ENCODE data around the gene ELOVL1.

The ELOVL1 gene

DNA sequence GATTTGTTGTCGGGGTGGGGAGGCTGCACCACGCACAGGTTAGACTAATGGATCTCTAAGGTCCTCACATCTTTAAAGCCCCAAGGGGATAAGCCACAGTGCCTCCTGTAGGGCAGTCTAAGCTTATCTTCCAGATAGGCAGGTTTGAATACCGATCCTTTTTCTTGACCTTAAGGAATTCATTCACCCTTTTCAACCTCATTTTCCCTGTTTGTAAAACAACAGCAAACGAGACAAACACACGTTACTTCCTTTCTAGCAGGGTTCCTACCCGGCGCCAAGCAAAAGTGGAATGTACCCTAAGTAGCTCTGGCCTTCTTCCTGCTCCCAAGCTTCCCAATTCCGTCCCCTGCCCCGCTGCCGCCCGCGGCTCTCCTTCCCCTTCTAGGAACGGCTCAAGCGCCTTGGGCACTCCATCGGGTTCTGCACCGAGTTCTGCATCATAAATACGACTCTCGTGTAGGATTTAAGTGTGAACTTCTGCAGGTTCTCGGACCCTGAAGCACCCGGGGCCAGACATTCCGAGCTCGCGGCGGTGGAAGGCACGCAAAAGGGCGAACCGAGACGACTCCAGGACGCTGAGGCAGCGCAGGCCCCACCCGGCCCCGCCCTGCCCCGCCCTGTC, 9.6 kb downstream of the ELOVL1 start:
- in situ Hi-C loops (cut with MboI; ENCODE audit: low sequenced_read_pairs): no loop called here

DNA sequence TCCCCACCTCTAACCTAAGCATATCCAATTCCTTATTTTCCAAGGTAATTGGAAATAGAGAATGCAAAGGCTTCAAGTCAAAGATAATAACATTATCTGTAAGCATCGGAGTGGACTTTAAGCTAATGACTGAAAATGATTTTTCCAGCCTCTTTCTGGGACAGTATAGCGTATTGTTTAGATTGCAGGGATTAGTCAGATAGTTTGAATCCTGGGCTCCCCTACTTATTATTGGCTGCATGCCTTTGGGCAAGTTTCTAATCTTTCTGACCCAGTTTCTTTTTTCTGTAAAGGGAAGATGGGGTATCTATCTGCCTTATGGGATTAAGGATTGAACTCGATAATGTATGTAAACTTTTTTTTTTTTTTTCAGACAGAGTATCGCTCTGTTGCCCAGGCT, 10.6 kb downstream of the ELOVL1 start:
- in situ Hi-C loops (cut with MboI; ENCODE audit: low sequenced_read_pairs): no loop called here

DNA sequence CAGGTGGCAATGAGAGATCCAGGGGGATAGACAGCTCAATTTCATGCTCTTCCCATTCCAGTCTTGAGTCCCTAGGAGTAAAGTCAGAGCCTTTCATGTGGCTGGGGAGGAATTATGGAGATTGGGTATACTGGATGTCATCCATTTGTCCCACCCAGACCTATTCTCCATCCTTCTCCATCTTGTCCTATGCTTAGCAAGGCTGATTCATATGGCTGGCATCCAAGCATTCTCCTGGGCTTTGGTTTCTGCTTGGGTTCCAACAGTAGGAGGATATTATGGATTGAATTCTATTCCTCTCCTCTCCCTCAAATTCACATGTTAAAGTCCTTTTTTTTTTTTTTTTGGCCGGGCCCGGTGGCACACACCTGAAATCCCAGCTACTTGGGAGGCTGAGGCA, 12.9 kb downstream of the ELOVL1 start:
- in situ Hi-C loops (cut with MboI; ENCODE audit: low sequenced_read_pairs): no loop called here

DNA sequence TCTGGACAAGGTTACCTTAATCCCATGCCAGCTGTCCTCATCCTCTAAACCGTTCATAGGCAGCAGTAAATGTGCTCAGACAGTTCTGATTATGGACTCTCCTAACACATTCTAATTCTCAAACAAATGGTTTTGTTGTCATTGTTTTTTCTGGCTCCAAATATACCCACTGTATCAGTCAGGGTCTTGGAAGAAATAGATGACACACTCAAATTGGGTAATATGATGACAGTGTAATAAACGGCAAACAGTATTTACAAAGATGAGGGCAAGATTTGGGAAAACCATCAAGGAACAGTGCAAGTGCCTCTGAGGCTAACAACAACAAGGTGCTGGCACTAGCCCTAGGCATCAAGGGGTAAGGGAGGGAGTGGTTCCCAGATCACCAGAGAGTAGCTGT, 13.3 kb downstream of the ELOVL1 start:
- in situ Hi-C loops (cut with MboI; ENCODE audit: low sequenced_read_pairs): no loop called here

DNA sequence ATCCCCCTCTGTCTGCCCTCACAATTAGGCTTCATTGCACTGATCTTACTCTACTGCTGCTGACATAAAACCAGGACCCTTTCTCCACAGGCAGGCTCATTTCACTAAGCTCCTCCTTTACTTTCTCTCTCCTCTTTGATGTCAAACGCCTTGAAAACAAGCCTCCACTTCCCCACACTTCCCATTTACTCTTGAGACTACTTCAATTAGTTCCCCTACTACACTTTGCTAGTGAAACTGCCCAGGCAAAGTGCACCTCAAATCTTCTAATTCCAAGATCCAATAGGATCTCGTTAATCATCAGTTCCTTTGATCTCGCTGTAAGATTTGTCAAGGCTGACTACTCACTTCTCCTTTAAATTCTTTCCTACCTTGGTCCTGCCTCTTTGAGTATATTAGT, 14.9 kb downstream of the ELOVL1 start:
- in situ Hi-C loops (cut with MboI; ENCODE audit: low sequenced_read_pairs): no loop called here

DNA sequence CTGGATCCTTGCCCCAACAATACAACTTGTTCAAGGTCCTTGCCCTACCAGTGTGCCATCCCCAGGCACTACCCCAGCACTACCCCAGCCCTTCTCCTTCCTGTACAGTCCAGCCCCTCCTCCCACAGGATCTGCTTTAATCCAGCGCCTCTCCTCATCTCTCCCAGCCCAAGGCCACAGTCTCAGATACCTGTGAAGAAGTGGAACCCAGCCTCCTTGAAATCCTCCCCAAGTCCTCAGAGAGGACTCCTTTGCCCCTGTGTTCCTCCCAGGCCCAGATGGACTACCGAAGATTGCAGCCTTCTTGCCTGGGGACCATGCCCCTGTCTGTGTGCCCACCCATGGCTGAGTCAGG, 15.5 kb downstream of the ELOVL1 start:
- in situ Hi-C loops (cut with MboI; ENCODE audit: low sequenced_read_pairs): no loop called here

DNA sequence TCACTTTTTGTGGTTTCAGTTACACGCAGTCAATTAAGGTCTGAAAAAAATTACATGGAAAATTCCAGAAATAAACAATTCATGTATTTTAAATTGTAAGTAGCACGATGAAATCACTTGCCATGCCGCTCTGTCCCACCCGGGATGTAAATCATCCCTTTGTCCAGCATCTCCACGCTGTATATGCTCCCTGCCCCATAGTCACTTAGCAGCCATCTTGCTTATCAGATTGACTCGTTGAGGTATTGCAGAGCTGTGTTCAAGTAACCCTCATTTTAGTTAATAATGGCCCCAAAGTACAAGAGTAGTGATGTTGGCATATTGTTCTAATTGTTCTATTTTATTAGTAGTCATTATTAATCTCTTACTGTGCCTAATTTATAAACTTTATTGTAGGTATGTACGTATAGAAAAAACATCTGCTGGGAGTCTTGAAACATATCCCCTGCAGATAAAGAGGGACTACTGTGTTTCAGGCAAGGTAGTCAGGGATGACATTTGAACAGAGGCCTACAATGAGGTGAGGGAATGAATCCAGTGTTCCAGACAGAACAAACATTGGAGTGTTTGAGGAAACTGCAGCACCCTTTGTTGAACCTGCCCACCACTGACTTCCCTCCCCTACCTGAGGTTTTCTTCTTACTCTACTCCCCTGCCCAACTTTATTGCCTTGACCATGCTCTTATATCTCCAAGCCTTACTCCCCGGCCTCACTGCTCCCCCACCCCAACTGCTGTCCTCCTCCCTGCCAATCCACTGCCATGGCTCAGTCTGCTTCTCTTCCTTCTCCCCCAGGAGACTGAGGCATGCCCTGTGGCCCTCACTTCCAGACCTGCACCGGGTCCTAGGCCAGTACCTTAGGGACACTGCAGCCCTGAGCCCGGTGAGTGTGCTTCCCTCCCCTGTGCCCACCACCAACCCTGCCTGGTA, 16.1 kb downstream of the ELOVL1 start:
- in situ Hi-C loops (cut with MboI; ENCODE audit: low sequenced_read_pairs): no loop called here

DNA sequence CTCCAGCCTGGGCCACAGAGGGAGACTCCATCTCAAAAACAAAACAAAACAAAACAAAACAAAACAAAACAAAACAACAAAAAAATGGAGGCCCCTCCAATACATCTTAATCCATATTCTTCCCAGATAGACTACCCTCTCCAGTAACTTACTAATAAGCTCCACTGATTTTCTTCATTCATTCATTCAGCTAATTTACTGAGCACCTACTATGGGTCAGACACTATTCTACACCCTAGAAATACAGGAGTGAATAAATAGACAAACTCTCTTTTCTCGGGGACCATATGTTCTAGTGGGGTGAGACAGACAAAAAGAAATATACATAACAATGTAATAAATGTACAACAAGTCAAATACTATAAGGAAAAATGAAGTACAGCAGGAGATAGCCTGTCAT, 16.8 kb downstream of the ELOVL1 start:
- in situ Hi-C loops (cut with MboI; ENCODE audit: low sequenced_read_pairs): no loop called here

DNA sequence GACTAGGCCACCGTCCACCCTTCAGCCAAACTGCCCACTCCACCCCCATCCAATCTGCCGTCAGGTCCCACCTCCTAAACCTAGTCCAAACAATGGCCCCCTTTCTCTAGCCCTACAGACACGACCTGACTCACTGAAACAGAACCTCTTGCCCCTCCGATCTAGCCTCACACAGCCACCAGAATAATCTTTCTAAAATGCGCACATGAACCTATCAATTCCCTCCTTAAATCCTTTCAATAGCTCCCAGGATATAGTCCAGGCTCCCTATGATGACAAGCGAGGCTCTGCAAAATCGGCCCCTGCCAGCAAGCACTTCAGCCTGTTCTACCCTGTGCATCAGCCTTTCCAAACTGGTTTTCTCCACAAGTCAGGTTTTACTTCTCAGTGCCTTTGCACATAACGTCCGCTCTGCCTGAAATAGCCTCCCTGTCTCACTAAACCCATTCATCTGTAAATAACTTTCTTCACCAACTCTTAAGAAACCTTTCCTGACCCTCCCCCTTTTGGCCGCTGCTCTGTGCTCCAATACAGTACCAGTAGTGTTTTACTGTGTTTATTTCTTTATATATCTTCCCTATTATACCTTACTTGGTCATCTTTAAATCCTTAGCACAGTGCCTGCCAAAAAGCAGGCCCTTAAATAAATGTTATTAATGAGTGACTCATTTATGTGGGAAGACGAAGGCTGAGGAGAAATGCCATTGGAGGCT, 18.1 kb downstream of the ELOVL1 start:
- in situ Hi-C loops (cut with MboI; ENCODE audit: low sequenced_read_pairs): no loop called here

DNA sequence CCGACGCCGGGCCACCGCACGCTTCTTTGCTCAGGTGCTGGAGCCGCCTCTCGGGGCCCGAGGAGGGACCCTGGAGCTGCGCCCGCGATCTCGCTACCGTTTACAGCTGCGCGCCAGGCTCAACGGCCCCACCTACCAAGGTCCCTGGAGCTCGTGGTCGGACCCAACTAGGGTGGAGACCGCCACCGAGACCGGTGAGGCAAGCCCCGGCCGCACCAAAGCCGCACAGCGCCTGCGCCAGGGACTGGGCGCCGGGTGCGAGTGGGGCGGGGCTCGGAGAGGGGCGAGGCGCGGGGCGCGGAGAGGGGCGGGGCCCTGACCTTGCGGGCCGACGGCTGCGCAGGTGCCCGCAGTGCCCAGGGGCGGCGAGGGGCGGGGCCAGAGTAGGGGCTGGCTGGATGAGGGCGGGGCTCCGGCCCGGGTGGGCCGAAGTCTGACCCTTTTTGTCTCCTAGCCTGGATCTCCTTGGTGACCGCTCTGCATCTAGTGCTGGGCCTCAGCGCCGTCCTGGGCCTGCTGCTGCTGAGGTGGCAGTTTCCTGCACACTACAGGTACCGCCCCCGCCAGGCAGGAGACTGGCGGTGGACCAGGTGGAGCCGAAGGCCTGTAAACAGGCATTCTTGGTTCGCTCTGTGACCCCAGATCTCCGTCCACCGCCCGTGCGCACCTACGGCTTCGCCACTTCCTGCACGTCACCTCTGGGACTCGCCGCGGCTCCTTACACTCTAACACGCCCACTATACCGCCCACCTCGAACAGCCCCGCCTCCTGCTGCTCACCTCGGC, 18.8 kb downstream of the ELOVL1 start:
- in situ Hi-C loops (cut with MboI; ENCODE audit: low sequenced_read_pairs): no loop called here

DNA sequence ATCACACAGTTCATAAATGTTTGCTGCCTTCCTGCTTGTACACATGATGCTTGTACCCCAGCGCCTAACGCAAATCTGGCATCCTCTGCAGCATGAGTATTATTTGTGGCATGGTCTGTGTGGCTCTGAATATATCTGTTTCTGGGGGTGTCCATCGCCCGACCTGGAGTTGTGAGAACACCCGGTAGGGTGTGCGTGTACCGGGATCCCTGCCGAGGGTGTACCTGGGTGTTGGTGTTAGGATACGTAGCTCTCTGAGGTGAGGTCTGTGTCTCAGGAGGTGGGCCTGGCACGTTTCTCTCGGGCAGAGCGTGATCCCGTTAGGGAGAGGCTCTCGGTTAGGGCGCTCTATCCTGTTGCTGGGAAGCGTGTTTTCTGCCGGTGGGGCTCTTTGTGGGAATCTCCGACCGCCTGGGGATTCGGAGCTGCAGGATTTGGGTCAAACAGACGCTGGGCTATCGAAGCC, 19.4 kb downstream of the ELOVL1 start:
- in situ Hi-C loops (cut with MboI; ENCODE audit: low sequenced_read_pairs): no loop called here

DNA sequence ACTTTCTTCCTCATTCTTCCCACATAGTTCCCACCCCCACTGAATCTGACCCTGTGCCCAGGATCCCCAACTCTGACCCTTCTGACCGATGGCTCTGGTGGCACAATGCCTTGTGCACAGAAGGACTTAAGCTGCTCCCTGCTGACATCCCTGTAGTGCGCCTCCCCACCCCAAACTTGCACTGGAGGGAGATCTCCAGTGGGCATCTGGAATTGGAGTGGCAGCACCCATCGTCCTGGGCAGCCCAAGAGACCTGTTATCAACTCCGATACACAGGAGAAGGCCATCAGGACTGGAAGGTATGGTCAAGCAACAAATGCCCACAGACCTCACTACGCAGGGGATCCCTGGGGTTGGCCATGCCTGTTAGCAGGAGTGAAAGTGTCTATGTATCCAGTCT, 21.2 kb downstream of the ELOVL1 start:
- in situ Hi-C loops (cut with MboI; ENCODE audit: low sequenced_read_pairs): no loop called here

DNA sequence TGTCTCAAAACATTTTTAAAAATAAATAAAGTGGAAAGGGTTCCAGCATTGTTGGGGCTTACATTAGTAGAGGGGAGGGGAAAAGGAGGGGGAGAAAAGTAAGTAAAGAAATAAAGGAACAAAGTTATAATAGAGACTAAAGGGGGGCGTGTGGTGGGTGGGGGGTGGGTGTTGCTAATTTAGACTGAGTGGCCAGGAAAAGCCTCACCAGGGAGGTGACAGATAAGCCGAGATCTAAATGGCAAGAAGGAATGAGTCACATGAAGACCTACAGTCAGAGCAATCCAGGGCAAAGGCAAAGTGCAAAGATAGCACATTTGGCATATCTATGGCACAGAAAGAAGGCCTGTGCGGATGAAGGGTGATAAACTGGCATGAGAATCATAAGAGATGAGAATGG, 22.7 kb downstream of the ELOVL1 start:
- in situ Hi-C loops (cut with MboI; ENCODE audit: low sequenced_read_pairs): no loop called here

DNA sequence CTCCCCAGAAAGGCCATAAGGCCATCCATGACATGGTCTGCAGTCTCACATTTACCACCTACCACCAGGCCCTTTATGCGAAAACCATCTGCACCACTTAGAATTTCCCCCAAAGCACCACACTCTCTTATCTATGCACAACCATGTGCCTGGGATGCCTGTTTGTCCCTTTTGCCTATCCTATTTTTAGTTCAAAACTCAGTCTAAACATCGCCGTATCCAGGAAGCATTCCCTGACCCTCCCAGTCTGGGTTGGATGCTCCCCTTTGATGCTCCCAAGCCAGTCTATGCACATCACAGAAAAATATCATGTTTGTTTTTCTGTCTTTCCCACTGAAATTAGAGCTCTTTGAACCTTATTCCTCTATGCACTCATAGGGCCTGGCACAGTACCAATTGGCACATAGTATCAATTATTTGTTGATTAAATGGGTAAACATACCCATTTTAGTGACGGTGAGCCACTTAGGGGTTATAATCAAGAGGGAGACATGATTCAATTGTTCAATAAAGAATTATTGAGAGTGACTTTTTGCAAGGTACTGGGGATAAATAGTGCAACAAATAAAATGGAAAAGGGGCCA, 23.5 kb downstream of the ELOVL1 start:
- in situ Hi-C loops (cut with MboI; ENCODE audit: low sequenced_read_pairs): no loop called here

DNA sequence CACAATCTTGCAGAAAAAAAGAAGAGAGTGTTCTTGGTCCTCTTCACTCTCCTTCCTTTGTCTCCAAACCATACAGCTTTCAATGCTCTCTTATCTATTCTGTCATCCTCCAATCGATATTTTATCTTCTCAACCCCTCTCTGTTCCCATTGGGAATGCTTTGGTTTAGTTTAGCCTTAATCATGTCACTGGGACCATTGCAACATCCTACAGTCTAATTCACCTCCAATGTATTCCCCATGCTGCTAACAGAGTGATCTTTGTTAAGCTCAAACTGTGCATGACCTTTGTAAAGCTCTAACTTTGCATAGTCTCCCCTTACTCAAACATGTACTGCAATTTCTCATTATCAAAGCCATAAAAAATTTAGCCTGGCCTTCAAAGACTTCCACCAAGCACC, 27.3 kb downstream of the ELOVL1 start:
- in situ Hi-C loops (cut with MboI; ENCODE audit: low sequenced_read_pairs): no loop called here

DNA sequence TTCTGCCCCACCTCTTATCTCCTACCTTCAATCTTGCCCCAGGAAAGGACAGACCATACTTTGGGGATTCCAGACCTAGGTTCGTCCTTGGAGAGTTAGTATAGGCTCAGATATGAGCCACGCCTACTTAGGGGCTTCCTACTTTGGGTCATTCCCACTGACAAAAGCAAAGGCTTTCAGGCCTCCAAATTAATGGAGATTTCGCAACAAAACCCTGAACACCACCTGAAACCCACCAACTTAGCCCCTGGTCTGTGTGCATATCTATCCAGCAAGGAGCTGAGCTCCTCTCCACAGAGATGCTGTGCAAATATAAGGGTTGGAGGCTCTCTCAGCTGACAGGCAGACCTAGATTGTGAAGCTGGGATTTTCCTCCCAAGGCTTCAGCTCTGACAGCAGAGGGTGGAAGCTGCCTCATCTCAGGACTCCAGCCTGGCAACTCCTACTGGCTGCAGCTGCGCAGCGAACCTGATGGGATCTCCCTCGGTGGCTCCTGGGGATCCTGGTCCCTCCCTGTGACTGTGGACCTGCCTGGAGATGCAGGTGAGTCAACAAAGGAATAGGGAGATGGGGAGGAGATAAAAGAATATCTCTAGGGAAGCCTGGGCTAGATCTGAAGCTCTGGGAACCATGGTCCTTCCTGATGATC, 28.1 kb downstream of the ELOVL1 start:
- in situ Hi-C loops (cut with MboI; ENCODE audit: low sequenced_read_pairs): no loop called here

DNA sequence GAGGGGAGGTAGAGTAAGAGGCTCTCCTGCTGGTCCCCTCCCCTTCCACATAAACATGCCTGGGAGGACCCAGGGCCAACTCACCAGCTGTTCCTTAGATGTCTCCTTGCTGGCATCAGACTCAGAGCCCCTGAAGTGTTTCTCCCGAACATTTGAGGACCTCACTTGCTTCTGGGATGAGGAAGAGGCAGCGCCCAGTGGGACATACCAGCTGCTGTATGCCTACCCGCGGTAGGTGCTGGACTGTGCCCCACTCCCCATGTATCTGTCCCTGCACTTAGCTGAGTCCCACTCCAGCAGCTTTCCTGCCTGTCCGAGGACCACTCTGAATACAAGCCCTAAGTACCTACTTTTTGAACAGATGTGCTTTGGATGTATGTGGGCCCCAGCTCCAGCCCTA, 29.8 kb downstream of the ELOVL1 start:
- in situ Hi-C loops (cut with MboI; ENCODE audit: low sequenced_read_pairs): no loop called here

DNA sequence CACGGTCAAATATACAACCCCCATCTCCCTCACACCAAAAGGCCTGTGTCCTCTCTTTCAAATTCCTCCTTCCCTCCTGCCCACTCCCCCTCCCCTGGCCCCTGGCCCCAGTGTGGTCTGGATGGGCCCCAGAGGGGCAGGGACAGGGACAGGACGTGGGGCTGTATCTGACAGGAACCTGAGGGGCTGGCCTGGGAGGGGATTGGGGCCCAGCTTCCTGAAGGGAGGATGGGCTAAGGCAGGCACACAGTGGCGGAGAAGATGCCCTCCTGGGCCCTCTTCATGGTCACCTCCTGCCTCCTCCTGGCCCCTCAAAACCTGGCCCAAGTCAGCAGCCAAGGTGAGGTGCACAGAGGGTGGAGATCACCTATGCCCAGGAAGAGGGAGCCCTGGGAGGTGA, 30.2 kb downstream of the ELOVL1 start, which contains the start of gene MPL:
TSS of gene MPL (plus strand) at position 231 of the 400 bp plus-strand sequence. CDS start at position 262, 31 bp downstream.
- in situ Hi-C loops (cut with MboI; ENCODE audit: low sequenced_read_pairs): no loop called here

DNA sequence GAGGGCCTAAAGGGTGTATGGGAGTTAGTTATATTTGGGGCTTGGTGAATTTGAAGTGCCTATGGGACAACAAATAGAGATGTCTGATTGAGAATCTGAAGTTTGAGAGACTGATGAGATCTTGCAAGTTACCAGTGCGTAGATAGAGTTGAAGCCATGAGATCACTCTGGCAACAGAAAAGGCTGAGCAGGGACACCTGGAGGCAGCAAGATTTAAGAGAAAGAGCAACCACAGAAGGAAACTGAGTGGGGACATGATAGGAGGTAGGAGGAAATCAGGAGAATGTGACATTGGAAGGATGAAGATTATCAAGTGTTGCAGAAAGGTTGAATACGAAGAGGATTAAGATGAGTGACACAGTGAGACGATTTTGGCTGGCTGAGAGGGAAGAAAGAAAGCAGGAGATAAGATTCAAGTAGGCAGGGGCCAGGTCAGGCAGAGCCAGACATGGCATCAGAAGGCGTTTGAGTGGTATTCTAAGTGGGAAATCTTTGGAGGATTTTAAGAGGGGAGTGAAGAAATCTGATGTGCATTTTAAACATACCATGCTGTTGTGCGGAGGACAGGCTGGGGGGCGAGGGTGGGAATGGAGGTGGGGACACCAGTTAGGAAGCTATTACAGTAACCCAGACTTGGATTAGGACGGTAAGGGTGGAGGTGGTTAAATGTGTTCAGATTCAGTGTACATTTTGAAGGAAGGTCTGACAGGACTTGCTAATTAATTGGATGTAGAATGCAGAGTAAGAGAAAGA, 33.2 kb downstream of the ELOVL1 start:
- in situ Hi-C loops (cut with MboI; ENCODE audit: low sequenced_read_pairs): no loop called here
